ENCODE results near the gene CNTNAP2. TPM values are rescaled to one million over a fixed set of nuclear protein-coding genes. Genes with fewer than 3 reads are reported as not detected.

Gene CNTNAP2
- total RNA-seq, 1 donor from 2014 or later: 0.59 TPM

DNA sequence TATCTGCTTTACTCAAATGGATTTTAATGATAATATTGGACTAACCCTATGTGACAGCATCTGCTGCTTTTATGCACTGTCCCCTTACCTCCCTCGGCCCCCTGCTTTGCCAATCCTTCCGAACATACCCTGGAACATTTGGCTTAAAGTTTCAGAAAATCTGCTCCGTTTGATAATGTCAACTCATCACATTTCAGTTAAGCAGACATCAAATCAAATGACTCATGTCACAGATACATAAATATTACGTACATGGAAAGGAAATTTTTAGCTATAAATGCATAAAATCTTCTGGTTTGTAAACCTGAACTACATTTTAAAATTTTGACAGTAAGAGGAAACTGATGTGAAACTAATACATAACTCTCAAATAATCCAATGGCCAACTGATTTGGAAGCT lies 98.2 kb downstream of the CNTNAP2 start:
- no peaks in the 10 kb centered on the region for H3K9me3 ChIP-seq
- H3K4me3 ChIP-seq: no peak overlapping the region
- intact Hi-C loops (cut with DNase I): no loop called here
- no peaks in the 10 kb centered on the region for H3K27me3 ChIP-seq (ENCODE audit: low read depth)
- H3K27ac ChIP-seq: no peak overlapping the region
- H3K4me1 ChIP-seq: no peaks in the 10 kb centered on the region
- ATAC-seq (no peak), DNase-seq (no peak)
- H3K36me3 ChIP-seq: no peaks in the 10 kb centered on the region
- TF ChIP-seq, protein P1, sequence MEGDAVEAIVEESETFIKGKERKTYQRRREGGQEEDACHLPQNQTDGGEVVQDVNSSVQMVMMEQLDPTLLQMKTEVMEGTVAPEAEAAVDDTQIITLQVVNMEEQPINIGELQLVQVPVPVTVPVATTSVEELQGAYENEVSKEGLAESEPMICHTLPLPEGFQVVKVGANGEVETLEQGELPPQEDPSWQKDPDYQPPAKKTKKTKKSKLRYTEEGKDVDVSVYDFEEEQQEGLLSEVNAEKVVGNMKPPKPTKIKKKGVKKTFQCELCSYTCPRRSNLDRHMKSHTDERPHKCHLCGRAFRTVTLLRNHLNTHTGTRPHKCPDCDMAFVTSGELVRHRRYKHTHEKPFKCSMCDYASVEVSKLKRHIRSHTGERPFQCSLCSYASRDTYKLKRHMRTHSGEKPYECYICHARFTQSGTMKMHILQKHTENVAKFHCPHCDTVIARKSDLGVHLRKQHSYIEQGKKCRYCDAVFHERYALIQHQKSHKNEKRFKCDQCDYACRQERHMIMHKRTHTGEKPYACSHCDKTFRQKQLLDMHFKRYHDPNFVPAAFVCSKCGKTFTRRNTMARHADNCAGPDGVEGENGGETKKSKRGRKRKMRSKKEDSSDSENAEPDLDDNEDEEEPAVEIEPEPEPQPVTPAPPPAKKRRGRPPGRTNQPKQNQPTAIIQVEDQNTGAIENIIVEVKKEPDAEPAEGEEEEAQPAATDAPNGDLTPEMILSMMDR (IDR thresholded peaks at IDR 0.05): no peak

DNA sequence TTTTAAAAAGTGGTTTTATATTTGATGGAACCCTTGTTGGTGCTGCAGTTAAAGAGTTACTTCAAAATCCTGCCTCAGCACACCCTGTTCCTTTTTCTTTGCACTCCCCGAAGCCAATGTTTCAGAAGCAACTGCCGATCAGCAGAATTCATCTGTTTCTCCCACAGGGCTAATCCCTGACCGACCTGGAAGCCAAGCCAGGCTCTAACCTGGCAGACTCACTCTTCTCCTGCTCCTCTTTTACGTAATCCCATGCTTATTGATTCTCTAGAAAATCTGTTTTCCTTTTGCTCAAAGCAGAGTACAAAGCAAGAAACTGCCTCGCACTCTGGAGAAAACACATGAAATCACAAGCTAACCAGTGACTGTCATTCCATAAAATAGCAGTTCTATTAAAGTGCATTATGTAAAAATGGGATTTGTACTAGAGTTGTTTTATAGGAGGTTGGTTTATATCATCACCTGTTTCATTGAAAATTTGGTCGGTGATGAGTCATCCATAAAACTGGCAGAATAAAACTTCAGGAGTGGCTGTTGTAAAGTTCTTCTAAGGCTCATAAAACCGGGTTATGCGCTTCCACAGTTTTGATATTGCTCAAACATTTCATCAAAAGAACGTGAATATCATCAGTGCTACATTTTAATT lies 99.9 kb downstream of the CNTNAP2 start:
- H3K36me3 ChIP-seq: no peaks in the 10 kb centered on the region
- H3K4me3 ChIP-seq: no peak overlapping the region
- no peaks in the 10 kb centered on the region for H3K4me1 ChIP-seq
- ATAC-seq (no peak), DNase-seq (no peak)
- no peaks in the 10 kb centered on the region for H3K27me3 ChIP-seq (ENCODE audit: low read depth)
- no peaks in the 10 kb centered on the region for H3K9me3 ChIP-seq
- TF ChIP-seq, protein P1 (IDR thresholded peaks at IDR 0.05): no peak
- no peak overlapping the region for H3K27ac ChIP-seq
- intact Hi-C loops (cut with DNase I): no loop called here

DNA sequence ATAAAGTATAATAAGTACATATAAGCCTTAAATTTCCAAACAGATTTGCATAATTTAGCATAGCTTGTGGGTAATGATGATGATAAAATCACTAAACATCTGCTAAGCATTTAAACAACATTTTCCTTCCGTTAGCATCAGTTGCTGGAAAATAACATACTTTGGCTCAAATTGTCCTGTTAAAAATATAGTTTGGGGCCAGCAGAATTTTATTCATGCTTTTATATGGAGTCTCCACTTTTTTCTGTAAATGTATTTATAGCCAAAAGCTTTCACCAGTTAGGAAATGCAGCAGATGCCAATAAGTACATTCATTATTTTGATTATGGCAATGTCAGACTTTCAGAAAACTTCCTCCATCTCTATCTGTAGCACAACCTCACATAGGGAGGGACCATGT lies 107.2 kb downstream of the CNTNAP2 start:
- ATAC-seq (no peak), DNase-seq (no peak)
- intact Hi-C loops (cut with DNase I): no loop called here
- H3K36me3 ChIP-seq: no peaks in the 10 kb centered on the region
- H3K4me1 ChIP-seq: no peaks in the 10 kb centered on the region
- TF ChIP-seq, protein P1 (IDR thresholded peaks at IDR 0.05): no peak
- no peak overlapping the region for H3K27ac ChIP-seq
- H3K9me3 ChIP-seq: no peaks in the 10 kb centered on the region
- H3K4me3 ChIP-seq: no peak overlapping the region
- H3K27me3 ChIP-seq (ENCODE audit: low read depth): no peaks in the 10 kb centered on the region

DNA sequence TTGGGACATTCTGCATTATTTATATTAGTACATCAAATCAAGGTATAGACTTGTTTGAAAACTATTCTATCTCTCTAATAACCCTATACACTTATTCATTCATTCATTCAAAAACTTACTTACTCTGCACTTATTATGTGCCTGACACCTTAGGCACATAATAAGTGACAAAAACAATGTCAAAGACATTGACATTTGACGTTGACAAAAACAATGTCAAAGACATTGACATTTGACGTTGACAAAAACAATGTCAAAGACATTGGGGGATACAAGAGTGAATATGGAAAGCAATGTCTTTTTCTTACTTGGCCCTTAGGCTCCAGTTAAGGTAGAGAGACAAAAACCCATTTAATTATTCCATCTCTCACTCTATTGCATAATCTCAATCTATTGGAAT lies 116.0 kb downstream of the CNTNAP2 start:
- H3K36me3 ChIP-seq: no peaks in the 10 kb centered on the region
- DNase-seq: no peak
- intact Hi-C loops (cut with DNase I): no loop called here

DNA sequence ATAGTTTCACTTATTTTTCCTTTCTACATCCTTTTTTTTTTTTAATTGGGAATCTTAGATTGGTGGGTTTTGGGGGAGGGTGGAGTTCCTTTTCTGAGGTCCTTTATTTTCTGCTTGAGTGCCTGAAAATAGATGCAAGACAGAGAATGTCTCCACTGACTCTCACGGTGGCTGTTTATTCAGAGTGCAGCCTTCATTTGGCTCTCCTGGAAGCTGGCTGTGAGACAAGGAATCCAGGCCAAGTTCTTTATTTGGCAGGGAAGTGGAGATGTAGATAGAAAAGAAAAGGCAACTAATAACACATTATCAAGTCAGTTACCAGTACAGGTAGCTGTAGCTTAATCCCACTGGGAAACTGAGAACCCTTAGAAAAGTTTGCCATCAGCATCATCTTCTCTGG lies 118.6 kb downstream of the CNTNAP2 start:
- no peak for DNase-seq
- ATAC-seq: no peak
- Histone ChIP-seq H3K27ac (no peak overlapping the region), H3K4me3 (no peak overlapping the region), H3K4me1 (no peaks in the 10 kb centered on the region), H3K9me3 (no peaks in the 10 kb centered on the region), H3K27me3 (ENCODE audit: low read depth) (no peaks in the 10 kb centered on the region), H3K36me3 (no peaks in the 10 kb centered on the region)
- intact Hi-C loops (cut with DNase I): no loop called here
- TF ChIP-seq, protein P1 (IDR thresholded peaks at IDR 0.05): no peak

More for the DNA sequence above, 116.0 kb downstream of the CNTNAP2 start:
- H3K4me1 ChIP-seq: no peaks in the 10 kb centered on the region
- H3K27ac ChIP-seq: no peak overlapping the region
- no peak overlapping the region for H3K4me3 ChIP-seq
- TF ChIP-seq, protein P1 (IDR thresholded peaks at IDR 0.05): no peak
- H3K27me3 ChIP-seq (ENCODE audit: low read depth): no peaks in the 10 kb centered on the region
- no peak for ATAC-seq
- H3K9me3 ChIP-seq: no peaks in the 10 kb centered on the region

Data from lower lobe of right lung (tissue), 2 donors.